GM19324 (cell line): ENCODE measurements around the gene SSC5D.

ENCODE experiments used
- ATAC-seq: cut with Tn5 transposase; IDR thresholded peaks from one replicate; pipeline ENCODE4 v1.9.1; 2021; ENCODE audit warnings: mild to moderate bottlenecking, moderate library complexity; ENCODE audit not compliant: unreplicated experiment, low FRiP score

SSC5D gene

GRCh38 chr19:55454787-55455243 lies 33.4 kb upstream of the SSC5D start:
- ATAC-seq: no peak

- no peak for ATAC-seq
These were observed 32.5 kb upstream of the SSC5D start for GRCh38 chr19:55455576-55456235.

GRCh38 chr19:55456347-55456746 lies 31.9 kb upstream of the SSC5D start:
- ATAC-seq: no peak

- ATAC-seq: no peak
These were observed 30.4 kb upstream of the SSC5D start for GRCh38 chr19:55457683-55458457.

GRCh38 chr19:55459551-55459949 lies 28.7 kb upstream of the SSC5D start:
- ATAC-seq: no peak

GRCh38 chr19:55459950-55460657 lies 28.1 kb upstream of the SSC5D start:
- ATAC-seq: no peak

- no peak for ATAC-seq
These were observed 27.5 kb upstream of the SSC5D start for GRCh38 chr19:55460670-55461258.

GRCh38 chr19:55461259-55461973 lies 26.8 kb upstream of the SSC5D start, which contains the start of gene ISOC2:
ISOC2 (minus strand) TSS chr19:55461642; CDS start chr19:55456486, 5,156 bp downstream.
- peak; percentile 95 for ATAC-seq

- no peak for ATAC-seq
These were observed 26.1 kb upstream of the SSC5D start for GRCh38 chr19:55461974-55462626.

GRCh38 chr19:55462722-55463121 lies 25.5 kb upstream of the SSC5D start:
- no peak for ATAC-seq

- ATAC-seq: no peak
These were observed 24.6 kb upstream of the SSC5D start for GRCh38 chr19:55463583-55464031.

GRCh38 chr19:55464039-55464661 lies 24.1 kb upstream of the SSC5D start:
- ATAC-seq: no peak

- no peak for ATAC-seq
These were observed 23.6 kb upstream of the SSC5D start, which contains the start of gene C19orf85 for GRCh38 chr19:55464662-55465054. C19orf85 (minus strand) TSS chr19:55464751; CDS start chr19:55464554, 197 bp downstream.

GRCh38 chr19:55465460-55466240 lies 22.6 kb upstream of the SSC5D start:
- no peak for ATAC-seq

- no peak for ATAC-seq
These were observed 22.0 kb upstream of the SSC5D start for GRCh38 chr19:55466241-55466614.

- ATAC-seq: peak; percentile 49
These were observed 20.8 kb upstream of the SSC5D start for GRCh38 chr19:55467236-55468053.

GRCh38 chr19:55468054-55468393 lies 20.2 kb upstream of the SSC5D start:
- no peak for ATAC-seq

GRCh38 chr19:55471266-55471665 lies 17.0 kb upstream of the SSC5D start:
- ATAC-seq: no peak
